ENCODE results near the gene CCDC157.
"Not testable (repeated sequence)": the region's sequence is repeated elsewhere in the genome, so short reads cannot be mapped to it uniquely, and the experiment has no call there.

The CCDC157 gene

DNA sequence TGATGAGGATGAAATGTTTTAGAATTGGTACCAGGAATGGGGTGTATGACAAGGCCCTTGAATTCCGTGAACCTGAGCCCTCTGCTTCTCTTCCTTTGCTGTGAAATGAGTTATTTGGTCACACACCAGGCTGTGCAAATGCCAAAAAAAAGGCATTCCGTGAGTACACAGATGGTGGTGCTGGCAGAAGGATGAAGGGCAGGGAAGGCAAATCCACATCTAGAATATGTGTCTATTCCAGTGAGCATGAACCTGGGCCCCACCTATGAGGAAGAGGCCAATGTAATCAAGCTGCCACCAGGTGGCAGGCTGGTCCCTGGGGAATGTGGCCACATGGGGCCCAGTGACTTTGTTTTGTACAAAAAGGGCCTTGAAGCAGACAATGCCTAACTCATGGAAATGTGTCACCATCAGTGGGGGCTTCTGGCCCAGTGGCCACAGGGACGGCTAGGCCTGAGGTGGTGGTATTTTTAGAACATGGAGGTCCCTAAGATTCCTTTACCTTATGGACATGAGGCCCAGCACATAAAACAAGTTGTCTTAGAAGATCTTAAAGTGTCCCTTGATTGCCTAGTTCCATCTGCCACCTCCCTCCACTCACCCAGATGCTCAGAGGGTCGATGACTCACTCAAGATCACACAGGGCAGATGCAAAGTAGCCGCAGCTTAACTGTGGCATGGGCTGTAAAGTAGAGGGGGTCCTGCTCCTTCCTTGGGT is 34.3 kb downstream of the CCDC157 start:
- DNase-seq (ENCODE audit: low read depth): no peak

GRCh38 chr22:30392661-30393321 is 36.0 kb downstream of the CCDC157 start:
- DNase-seq (ENCODE audit: low read depth): no peak

DNA sequence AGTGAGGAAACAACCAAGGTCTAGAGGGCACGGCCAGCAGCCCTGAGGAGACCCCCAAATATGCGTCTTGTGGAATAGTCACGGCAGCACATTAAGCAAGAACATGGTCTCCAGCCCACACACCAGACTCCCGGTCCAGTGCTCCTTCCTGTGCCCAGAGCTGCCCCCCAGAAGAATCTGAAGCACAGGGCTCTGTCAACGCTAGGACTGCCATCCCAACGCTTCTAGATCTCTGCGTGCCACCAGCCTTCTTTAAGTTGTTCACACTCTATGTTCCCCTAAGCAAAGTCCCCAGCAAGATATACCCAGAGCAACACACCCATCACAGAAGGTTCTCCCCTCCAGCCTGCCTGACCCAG is 36.5 kb downstream of the CCDC157 start:
- no peak for DNase-seq (ENCODE audit: low read depth)

GRCh38 chr22:30393885-30394284 is 37.1 kb downstream of the CCDC157 start:
- DNase-seq (ENCODE audit: low read depth): no peak

- no peak for DNase-seq (ENCODE audit: low read depth)
These were observed 40.3 kb downstream of the CCDC157 start, which contains the start of gene SEC14L2 for GRCh38 chr22:30396871-30397655. SEC14L2 (plus strand) TSS chr22:30397018; CDS start chr22:30397117, 99 bp downstream.

- no peak for DNase-seq (ENCODE audit: low read depth)
These were observed 41.1 kb downstream of the CCDC157 start for GRCh38 chr22:30397656-30398635.

GRCh38 chr22:30398685-30399680 is 42.2 kb downstream of the CCDC157 start:
- DNase-seq (ENCODE audit: low read depth): no peak

DNA sequence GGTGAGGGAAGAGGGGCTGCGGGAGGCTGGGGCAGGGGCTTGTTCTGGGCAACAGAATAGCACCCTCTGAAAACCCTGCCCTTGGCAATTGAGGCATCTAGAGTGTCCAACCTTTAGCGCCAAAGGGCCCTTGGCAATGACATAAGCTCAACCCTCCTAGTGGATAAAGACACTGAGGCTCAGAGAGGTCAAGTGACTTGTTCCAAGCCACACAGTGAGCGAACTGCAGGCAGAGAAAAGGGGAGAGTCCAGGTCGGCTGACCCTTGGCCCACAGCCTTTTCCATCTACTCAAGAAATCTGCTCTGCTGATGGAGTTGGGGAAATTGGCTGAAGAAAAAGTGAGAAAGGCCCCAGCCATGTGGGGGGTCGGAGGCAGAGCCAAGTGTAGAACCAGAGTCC is 42.9 kb downstream of the CCDC157 start:
- DNase-seq (ENCODE audit: low read depth): no peak

- DNase-seq (ENCODE audit: low read depth): no peak
These were observed 43.4 kb downstream of the CCDC157 start for GRCh38 chr22:30400159-30400558.

- DNase-seq (ENCODE audit: low read depth): not testable (repeated sequence)
These were observed 44.2 kb downstream of the CCDC157 start for GRCh38 chr22:30401024-30401423.

DNA sequence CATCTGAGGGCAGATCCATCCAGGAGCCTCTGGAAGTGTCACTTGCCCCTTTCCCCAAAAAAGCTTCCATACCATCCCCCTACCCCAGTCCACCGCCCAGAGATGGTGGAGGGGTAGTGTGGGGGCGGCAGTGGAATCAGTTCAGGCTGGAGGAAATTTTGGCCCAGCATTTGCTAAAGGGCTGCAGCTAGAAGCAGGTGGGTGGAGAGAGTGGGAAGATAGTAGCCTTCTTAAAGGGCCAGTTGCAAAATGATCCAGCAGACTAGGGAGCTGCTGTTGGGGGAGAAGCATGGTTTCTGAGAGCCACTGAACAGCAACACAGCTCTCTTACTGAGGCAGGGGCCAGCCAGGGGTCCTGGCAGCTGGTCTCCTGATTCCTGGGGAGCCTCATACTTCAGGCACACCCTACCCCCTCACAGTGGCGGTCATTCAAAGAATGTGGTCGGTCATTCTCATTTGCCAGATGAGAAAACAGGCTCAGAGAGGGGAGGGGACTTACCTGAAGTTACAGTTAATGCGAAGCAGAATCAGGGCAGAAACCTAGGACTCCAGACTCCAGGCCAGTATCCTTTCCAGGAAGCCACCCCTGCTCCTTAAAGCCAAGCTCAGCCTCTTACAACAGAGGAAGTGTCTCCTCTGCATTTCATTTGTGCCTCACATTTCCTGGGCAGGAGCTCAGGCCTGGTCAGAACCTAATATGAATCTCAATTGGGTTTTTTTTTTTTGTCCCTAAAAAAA is 45.4 kb downstream of the CCDC157 start:
- DNase-seq (ENCODE audit: low read depth): no peak

GRCh38 chr22:30402766-30403104 is 45.9 kb downstream of the CCDC157 start:
- DNase-seq (ENCODE audit: low read depth): not testable (repeated sequence)

DNA sequence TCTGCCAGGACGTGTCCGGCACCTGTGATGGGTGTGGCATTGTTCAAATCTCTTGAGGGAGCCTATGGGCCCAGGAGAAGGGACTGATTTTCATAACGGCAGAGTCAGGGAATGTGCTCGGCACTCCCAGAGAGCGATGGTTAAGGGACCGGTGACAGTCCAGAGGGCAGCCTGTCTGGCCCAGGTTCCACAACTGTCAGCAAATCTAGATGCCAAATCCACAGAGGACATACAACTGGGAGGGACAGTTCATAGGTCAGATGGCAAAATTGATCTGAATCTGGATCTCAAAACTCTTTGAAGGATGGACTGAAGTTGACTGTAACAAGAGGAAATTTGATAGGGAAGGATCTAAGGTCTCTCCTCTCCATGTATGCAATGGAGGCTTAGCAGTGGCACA is 47.5 kb downstream of the CCDC157 start:
- DNase-seq (ENCODE audit: low read depth): no peak

DNA sequence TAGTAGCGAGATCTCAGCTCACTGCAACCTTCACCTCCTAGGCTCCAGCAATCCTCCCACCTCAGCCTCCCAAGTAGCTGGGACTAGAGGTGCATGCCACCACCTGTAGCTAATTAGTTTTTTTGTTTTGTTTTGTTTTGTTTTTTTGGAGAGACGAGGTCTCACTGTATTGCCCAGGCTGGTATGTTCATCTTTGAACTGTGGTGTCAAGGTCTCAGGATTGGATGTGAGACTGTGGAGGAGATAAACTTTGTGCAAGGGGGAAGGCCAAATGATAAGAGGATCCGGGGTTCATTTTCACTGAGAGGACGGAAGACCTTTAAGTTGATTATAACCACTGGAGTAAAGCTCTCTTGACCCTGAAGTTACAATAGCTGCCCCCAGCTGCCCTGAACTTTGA is 48.9 kb downstream of the CCDC157 start:
- DNase-seq (ENCODE audit: low read depth): no peak

GRCh38 chr22:30406400-30406799 is 49.6 kb downstream of the CCDC157 start:
- no peak for DNase-seq (ENCODE audit: low read depth)

GRCh38 chr22:30408388-30409102 is 51.7 kb downstream of the CCDC157 start:
- no peak for DNase-seq (ENCODE audit: low read depth)

DNA sequence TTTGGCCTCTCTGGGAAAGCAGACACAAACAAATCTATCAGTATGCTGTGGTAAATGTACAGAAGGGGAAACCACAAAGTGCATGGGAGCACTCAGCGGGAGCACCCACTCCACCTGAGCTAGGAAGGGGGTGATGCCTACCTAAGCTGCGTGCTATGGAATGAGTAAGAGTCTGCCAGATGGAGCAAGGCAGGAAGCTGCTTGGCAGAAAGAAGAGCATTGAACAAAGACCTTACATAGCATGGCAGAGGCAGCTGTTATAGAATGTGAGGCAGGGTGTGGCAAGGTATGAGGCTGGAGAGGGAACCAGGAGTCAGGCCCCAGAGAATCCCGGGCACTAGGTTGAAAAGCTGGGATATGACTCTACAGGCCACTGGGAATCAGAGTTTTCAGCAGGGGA is 55.0 kb downstream of the CCDC157 start:
- no peak for DNase-seq (ENCODE audit: low read depth)

DNA sequence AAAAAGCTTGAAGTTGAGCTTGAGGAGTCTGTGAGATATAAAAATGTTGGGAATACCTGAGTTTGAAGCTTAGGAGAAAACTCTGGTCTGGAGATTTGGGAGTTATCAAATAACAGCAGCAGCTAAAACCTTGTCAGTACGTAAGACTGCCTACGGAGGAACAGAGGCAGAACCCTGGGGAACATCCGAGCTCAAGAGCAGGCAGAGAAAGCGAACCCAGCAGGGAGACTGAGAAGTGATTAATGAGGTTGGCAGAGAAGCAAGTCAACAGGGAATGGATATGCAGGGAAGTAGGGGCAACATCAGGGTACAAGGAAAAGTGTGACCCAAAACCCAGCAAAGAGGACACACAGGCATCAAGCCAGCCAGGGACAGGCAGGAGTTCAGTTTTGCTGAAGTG is 56.2 kb downstream of the CCDC157 start:
- no peak for DNase-seq (ENCODE audit: low read depth)
